Transverse colon (tissue), 4 donors: ENCODE measurements around the gene SLC10A4.

Experiments
- EP300 ChIP-seq: sonication (generic); formaldehyde crosslinking; IDR thresholded peaks from one replicate; pipeline ENCODE4 v1.6.1; 2017; ENCODE audit warnings: antibody characterized with exemption, low read depth
- POLR2A ChIP-seq: fragments of 450-650 bp; IDR thresholded peaks from one replicate; pipeline ENCODE4 v1.6.1; 2016; ENCODE audit warnings: antibody characterized with exemption, mild to moderate bottlenecking, moderate library complexity
- POLR2AphosphoS5 ChIP-seq, 3 donors: sonication (generic); formaldehyde crosslinking; IDR thresholded peaks; one replicate each; pipeline ENCODE4 v1.6.1; 2016; ENCODE audit warnings: antibody characterized with exemption in 3 of 3
- TF ChIP-seq, protein P1 (sequence below), 5 experiments: fragments of 200-600 bp in 3 of 5; fragments of 450-650 bp in 2 of 5; sonication (generic) in 3 of 5; IDR thresholded peaks; 1 replicate in 2 of 5; 2 replicates in 3 of 5; pipeline ENCODE4 v1.5.1; 2016 to 2017; ENCODE audit warnings: antibody characterized with exemption in 5 of 5, inconsistent platforms in 3 of 5, mild to moderate bottlenecking in 2 of 5, moderate library complexity in 1 of 5

- TF ChIP-seq, protein P1, sequence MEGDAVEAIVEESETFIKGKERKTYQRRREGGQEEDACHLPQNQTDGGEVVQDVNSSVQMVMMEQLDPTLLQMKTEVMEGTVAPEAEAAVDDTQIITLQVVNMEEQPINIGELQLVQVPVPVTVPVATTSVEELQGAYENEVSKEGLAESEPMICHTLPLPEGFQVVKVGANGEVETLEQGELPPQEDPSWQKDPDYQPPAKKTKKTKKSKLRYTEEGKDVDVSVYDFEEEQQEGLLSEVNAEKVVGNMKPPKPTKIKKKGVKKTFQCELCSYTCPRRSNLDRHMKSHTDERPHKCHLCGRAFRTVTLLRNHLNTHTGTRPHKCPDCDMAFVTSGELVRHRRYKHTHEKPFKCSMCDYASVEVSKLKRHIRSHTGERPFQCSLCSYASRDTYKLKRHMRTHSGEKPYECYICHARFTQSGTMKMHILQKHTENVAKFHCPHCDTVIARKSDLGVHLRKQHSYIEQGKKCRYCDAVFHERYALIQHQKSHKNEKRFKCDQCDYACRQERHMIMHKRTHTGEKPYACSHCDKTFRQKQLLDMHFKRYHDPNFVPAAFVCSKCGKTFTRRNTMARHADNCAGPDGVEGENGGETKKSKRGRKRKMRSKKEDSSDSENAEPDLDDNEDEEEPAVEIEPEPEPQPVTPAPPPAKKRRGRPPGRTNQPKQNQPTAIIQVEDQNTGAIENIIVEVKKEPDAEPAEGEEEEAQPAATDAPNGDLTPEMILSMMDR (IDR thresholded peaks at IDR 0.05), result no peak
- no peak for TF ChIP-seq POLR2A
- no peak for TF ChIP-seq POLR2AphosphoS5 (IDR thresholded peaks at IDR 0.05)
- no peak for TF ChIP-seq EP300
Measured at GRCh38 chr4:48491514-48492176, 8.5 kb downstream of the SLC10A4 start.
